ENCODE data around the gene RPS15. TPM values are rescaled to one million over a fixed set of nuclear protein-coding genes. Genes with fewer than 3 reads are reported as not detected.

The RPS15 gene
- total RNA-seq, 4 donors from 2014 or later = 1,802 to 3,909 (median 2,793) TPM

DNA sequence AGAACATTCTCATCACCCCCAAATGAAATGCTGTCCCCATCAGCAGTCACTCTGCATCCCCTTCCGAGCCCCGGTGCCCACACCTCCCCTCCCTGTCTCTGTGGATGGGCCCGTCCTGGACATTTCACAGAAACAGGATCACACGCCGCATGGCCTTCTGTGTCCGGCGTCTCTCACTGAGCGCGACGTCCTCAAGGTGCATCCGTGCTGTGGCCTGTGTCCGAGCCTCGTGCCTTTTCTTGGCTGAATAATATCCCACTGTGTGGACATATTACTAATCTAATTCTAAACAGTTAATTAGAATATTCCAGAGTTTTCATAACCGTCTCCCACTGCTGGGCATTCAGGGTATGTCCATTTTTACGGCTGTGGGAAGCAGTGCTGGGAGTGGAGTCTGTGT is 45.8 kb upstream of the RPS15 start:
- 94% methylated on average over 15 of the region's 15 CpGs for WGBS
- Histone ChIP-seq H3K4me3 (no peak overlapping the region), H3K27me3 (no peaks in the 10 kb centered on the region), H3K9me3 (no peaks in the 10 kb centered on the region), H3K4me1 (peaks cover 38% of the 10 kb centered on the region), H3K36me3 (peaks cover 62% of the 10 kb centered on the region), H3K27ac (no peak overlapping the region)
- TF ChIP-seq POLR2A (IDR thresholded peaks at IDR 0.05) (no peak), POLR2AphosphoS5 (IDR thresholded peaks at IDR 0.05) (no peak), EP300 (IDR thresholded peaks at IDR 0.05) (no peak)
- TF ChIP-seq, protein P1, sequence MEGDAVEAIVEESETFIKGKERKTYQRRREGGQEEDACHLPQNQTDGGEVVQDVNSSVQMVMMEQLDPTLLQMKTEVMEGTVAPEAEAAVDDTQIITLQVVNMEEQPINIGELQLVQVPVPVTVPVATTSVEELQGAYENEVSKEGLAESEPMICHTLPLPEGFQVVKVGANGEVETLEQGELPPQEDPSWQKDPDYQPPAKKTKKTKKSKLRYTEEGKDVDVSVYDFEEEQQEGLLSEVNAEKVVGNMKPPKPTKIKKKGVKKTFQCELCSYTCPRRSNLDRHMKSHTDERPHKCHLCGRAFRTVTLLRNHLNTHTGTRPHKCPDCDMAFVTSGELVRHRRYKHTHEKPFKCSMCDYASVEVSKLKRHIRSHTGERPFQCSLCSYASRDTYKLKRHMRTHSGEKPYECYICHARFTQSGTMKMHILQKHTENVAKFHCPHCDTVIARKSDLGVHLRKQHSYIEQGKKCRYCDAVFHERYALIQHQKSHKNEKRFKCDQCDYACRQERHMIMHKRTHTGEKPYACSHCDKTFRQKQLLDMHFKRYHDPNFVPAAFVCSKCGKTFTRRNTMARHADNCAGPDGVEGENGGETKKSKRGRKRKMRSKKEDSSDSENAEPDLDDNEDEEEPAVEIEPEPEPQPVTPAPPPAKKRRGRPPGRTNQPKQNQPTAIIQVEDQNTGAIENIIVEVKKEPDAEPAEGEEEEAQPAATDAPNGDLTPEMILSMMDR (IDR thresholded peaks at IDR 0.05) = no peak
- no peak for DNase-seq (ENCODE audit: low spot score in 2 of 2)

DNA sequence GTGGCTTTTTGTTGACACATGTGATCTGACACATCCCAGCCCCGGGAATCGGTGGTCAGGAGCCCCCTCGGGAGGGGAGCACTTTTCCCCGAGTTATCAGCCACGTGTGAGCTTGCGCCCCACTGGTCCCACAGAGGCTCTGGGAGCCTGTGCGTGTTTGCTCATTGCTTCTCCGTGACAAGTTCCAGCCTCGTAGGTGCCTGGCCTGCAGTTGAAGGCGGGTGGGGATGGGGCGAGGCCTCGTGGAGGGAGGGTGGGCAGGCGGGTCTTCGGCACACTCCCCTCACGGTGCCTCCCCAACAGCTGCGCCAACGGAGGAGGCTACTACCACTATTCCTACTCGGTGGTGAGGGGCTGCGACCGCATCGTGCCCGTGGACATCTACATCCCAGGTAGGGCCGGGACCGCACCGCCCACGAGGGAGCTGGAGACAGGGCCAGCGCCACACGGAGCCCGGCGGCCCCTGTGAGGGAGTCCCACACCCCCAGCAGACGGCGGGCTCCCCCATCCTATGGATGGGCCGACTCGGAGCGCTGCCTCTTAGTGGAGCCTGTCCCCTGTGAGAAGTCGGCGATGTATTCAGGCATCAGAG is 45.2 kb upstream of the RPS15 start:
- no peak overlapping the region for H3K4me3 ChIP-seq
- no peak overlapping the region for H3K27ac ChIP-seq
- 89% methylated on average over 19 of the region's 37 CpGs for WGBS
- peaks cover 35% of the 10 kb centered on the region for H3K4me1 ChIP-seq
- no peak for TF ChIP-seq EP300 (IDR thresholded peaks at IDR 0.05)
- TF ChIP-seq, protein P1 (IDR thresholded peaks at IDR 0.05) = no peak
- no peak for TF ChIP-seq POLR2AphosphoS5 (IDR thresholded peaks at IDR 0.05)
- no peak for TF ChIP-seq POLR2A (IDR thresholded peaks at IDR 0.05)
- DNase-seq (ENCODE audit: low spot score in 2 of 2) = no peak
- peaks cover 59% of the 10 kb centered on the region for H3K36me3 ChIP-seq
- H3K9me3 ChIP-seq = no peaks in the 10 kb centered on the region
- no peaks in the 10 kb centered on the region for H3K27me3 ChIP-seq

DNA sequence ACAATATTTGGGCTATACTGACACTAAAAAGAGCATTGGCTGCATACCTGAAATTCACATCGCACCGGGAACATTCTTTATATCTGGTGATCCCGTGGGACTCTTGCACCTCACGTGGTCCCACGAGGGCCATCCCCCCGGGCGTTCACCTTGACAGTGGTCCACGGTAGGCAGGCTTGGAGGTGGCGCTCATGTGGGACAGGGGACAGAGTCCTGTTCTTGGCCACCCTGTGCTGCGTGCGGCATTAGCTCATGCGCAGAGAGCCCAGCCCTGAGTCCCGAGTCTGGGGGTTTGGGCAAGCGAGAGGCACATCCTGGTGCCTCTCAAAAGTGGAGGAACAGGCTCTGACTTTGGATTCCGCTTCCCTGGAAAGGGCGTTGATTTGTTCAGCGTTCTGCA is 44.4 kb upstream of the RPS15 start:
- H3K36me3 ChIP-seq = peaks cover 51% of the 10 kb centered on the region
- H3K27ac ChIP-seq = no peak overlapping the region
- TF ChIP-seq POLR2A (IDR thresholded peaks at IDR 0.05) (no peak), EP300 (IDR thresholded peaks at IDR 0.05) (no peak), POLR2AphosphoS5 (IDR thresholded peaks at IDR 0.05) (no peak)
- TF ChIP-seq, protein P1 (IDR thresholded peaks at IDR 0.05) = no peak

DNA sequence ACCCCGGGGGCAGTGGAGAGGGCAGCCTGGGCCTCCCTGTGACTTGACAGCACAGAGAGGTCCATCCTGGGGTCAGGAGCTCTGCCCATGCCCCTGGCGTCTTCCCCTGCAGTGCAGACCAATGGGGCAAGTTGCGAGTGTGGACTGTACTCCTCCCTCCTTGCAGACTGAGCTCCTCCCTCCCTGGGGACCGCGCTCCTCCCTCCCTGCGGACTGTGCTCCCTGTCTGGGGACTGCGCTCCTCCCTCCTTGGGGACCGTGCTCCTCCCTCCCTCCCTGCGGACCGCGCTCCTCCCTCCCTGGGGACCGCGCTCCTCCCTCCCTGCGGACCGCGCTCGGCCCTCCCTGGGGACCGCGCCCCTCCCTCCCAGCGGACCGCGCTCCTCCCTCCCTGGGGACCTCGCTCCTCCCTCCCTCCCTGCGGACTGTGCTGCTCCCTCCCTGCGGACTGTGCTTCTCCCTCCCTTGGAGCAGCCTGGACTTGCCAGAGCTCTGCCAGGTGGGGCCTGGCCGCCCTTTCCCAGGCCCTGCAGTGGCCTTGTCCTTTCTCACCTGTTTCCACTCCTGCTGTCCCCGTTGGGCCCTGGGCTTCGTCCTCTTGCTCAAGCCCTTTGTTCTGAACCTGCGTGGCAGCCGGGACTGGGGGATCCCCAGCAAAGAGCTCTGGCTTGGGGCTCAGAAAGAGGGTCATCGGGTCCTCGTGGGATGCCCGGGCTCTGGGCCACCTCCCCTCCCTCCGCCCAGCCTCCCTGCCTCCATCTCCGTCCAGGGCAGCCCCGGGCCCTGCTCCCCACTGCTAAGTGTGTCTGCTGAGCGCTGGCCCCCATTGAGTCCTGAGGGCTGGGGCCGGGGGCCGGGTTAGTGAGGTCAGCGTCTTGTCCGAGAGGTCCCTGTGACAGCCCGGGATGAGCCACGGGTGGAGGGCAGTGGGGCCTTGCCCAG is 43.7 kb upstream of the RPS15 start:
- peaks cover 44% of the 10 kb centered on the region for H3K36me3 ChIP-seq
- TF ChIP-seq POLR2AphosphoS5 (IDR thresholded peaks at IDR 0.05) = no peak
- no peak for TF ChIP-seq EP300 (IDR thresholded peaks at IDR 0.05)
- TF ChIP-seq, protein P1 (IDR thresholded peaks at IDR 0.05) = no peak
- no peak for TF ChIP-seq POLR2A (IDR thresholded peaks at IDR 0.05)
- no peak overlapping the region for H3K27ac ChIP-seq
- WGBS = 60% methylated on average over 30 of the region's 43 CpGs
- H3K4me1 ChIP-seq = peaks cover 36% of the 10 kb centered on the region
- H3K4me3 ChIP-seq = no peak overlapping the region
- DNase-seq (ENCODE audit: low spot score in 2 of 2) = no peak
- H3K9me3 ChIP-seq = no peaks in the 10 kb centered on the region
- H3K27me3 ChIP-seq = no peaks in the 10 kb centered on the region

More for the DNA sequence above, 44.4 kb upstream of the RPS15 start:
- Histone ChIP-seq H3K27me3 (no peaks in the 10 kb centered on the region), H3K4me1 (peaks cover 35% of the 10 kb centered on the region), H3K4me3 (no peak overlapping the region), H3K9me3 (no peaks in the 10 kb centered on the region)
- no peak for DNase-seq (ENCODE audit: low spot score in 2 of 2)
- 82% methylated on average over 13 of the region's 17 CpGs for WGBS
